ENCODE measurements around the gene CNN3. TPM values are rescaled to one million over a fixed set of nuclear protein-coding genes. Genes with fewer than 3 reads are reported as not detected.

CNN3 gene
- total RNA-seq, 2 experiments from 2014 or later: not detected

GRCh38 chr1:94871031-94871430 lies 55.9 kb downstream of the CNN3 start:
- no peak for TF ChIP-seq CTCF (conservative IDR thresholded peaks at IDR 0.05; ENCODE audit: low read length)
- TF ChIP-seq EZH2phosphoT487 (IDR thresholded peaks at IDR 0.05; ENCODE audit: borderline replicate concordance, low read depth, low read length): no peak
- CTCF ChIA-PET (ENCODE audit: unreplicated experiment): no interaction called here
- Histone ChIP-seq H3K4me2 (ENCODE audit: low read length) (no peak overlapping the region), H3K27ac (ENCODE audit: low read depth, low read length, poor library complexity, severe bottlenecking) (no peak overlapping the region), H3K4me1 (ENCODE audit: insufficient read depth, low read length, poor library complexity, severe bottlenecking) (no peaks in the 10 kb centered on the region), H3K79me2 (ENCODE audit: insufficient read depth, low read depth, low read length) (no peaks in the 10 kb centered on the region), H2AFZ (ENCODE audit: low read length) (no peak overlapping the region), H3K36me3 (ENCODE audit: insufficient read depth, low read length) (no peaks in the 10 kb centered on the region), H3K9me2 (ENCODE audit: insufficient read depth, low read length) (no peaks in the 10 kb centered on the region), H3K4me3 (ENCODE audit: low read depth, low read length, poor library complexity, severe bottlenecking) (no peak overlapping the region), H3K9me3 (ENCODE audit: low read length) (no peaks in the 10 kb centered on the region), H4K20me1 (ENCODE audit: insufficient read depth, low read length) (no peaks in the 10 kb centered on the region)
- no peak for DNase-seq (ENCODE audit: low spot score)
- POLR2A ChIA-PET: no interaction called here
- no TSS peak for BruUV-seq (replicated peaks)
- intact Hi-C loops (cut with micrococcal nuclease; ENCODE audit: unreplicated experiment): no loop called here

- H3K4me1 ChIP-seq (ENCODE audit: insufficient read depth, low read length, poor library complexity, severe bottlenecking): no peaks in the 10 kb centered on the region
- no peak overlapping the region for H2AFZ ChIP-seq (ENCODE audit: low read length)
- no peaks in the 10 kb centered on the region for H3K9me2 ChIP-seq (ENCODE audit: insufficient read depth, low read length)
- H3K9me3 ChIP-seq (ENCODE audit: low read length): no peaks in the 10 kb centered on the region
- H4K20me1 ChIP-seq (ENCODE audit: insufficient read depth, low read length): no peaks in the 10 kb centered on the region
- no peak overlapping the region for H3K4me3 ChIP-seq (ENCODE audit: low read depth, low read length, poor library complexity, severe bottlenecking)
- TF ChIP-seq CTCF (conservative IDR thresholded peaks at IDR 0.05; ENCODE audit: low read length): no peak
- no peak for TF ChIP-seq EZH2phosphoT487 (IDR thresholded peaks at IDR 0.05; ENCODE audit: borderline replicate concordance, low read depth, low read length)
- H3K36me3 ChIP-seq (ENCODE audit: insufficient read depth, low read length): no peaks in the 10 kb centered on the region
- BruUV-seq (replicated peaks): no TSS peak
- no peak overlapping the region for H3K27ac ChIP-seq (ENCODE audit: low read depth, low read length, poor library complexity, severe bottlenecking)
- ChIA-PET POLR2A (interaction anchor here (0.6 kb wide), 1 partner anchor 190 kb away, joined by 4 read pairs; no protein-coding TSS in a partner anchor), CTCF (ENCODE audit: unreplicated experiment) (no interaction called here)
- intact Hi-C loops (cut with micrococcal nuclease; ENCODE audit: unreplicated experiment): no loop called here
- no peak for DNase-seq (ENCODE audit: low spot score)
- H3K4me2 ChIP-seq (ENCODE audit: low read length): no peak overlapping the region
- H3K79me2 ChIP-seq (ENCODE audit: insufficient read depth, low read depth, low read length): no peaks in the 10 kb centered on the region
These were observed 60.6 kb downstream of the CNN3 start for GRCh38 chr1:94866164-94866807.

- H3K9me3 ChIP-seq (ENCODE audit: low read length): no peaks in the 10 kb centered on the region
- intact Hi-C loops (cut with micrococcal nuclease; ENCODE audit: unreplicated experiment): no loop called here
- H3K79me2 ChIP-seq (ENCODE audit: insufficient read depth, low read depth, low read length): no peaks in the 10 kb centered on the region
- no peaks in the 10 kb centered on the region for H4K20me1 ChIP-seq (ENCODE audit: insufficient read depth, low read length)
- H2AFZ ChIP-seq (ENCODE audit: low read length): no peak overlapping the region
- DNase-seq (ENCODE audit: low spot score): no peak
- no peaks in the 10 kb centered on the region for H3K4me1 ChIP-seq (ENCODE audit: insufficient read depth, low read length, poor library complexity, severe bottlenecking)
- H3K9me2 ChIP-seq (ENCODE audit: insufficient read depth, low read length): no peaks in the 10 kb centered on the region
- no TSS peak for BruUV-seq (replicated peaks)
- H3K4me2 ChIP-seq (ENCODE audit: low read length): no peak overlapping the region
- TF ChIP-seq EZH2phosphoT487 (IDR thresholded peaks at IDR 0.05; ENCODE audit: borderline replicate concordance, low read depth, low read length): no peak
- TF ChIP-seq CTCF (conservative IDR thresholded peaks at IDR 0.05; ENCODE audit: low read length): no peak
- H3K27ac ChIP-seq (ENCODE audit: low read depth, low read length, poor library complexity, severe bottlenecking): no peak overlapping the region
- no peak overlapping the region for H3K4me3 ChIP-seq (ENCODE audit: low read depth, low read length, poor library complexity, severe bottlenecking)
- ChIA-PET CTCF (ENCODE audit: unreplicated experiment) (no interaction called here), POLR2A (interaction anchor here (0.6 kb wide), 2 partner anchors 114 to 191 kb away, joined by 4 to 11 read pairs; no protein-coding TSS in a partner anchor)
- H3K36me3 ChIP-seq (ENCODE audit: insufficient read depth, low read length): no peaks in the 10 kb centered on the region
These were observed 61.5 kb downstream of the CNN3 start for GRCh38 chr1:94865360-94865759.
